Stimulated activated naive CD8-positive, alpha-beta T cell treated with anti-CD3 and anti-CD28 coated beads, Interleukin-15, amount 100 ng/mL, for 72 hours (primary cell): ENCODE measurements around the gene PLXND1.

Experiments used
- ATAC-seq: fragments of 150-1000 bp; cut with Tn5 transposase; 2 replicates; pipeline ENCODE4 v1.10.0; 2021; ENCODE audit warnings: mild to moderate bottlenecking, moderate library complexity
- DNase-seq, 2 donors: peaks; one replicate each; pipeline ENCODE4 v3.0.0; 2021 to 2022
- H3K27ac Mint-ChIP-seq, 2 donors: one replicate each; pipeline ENCODE4 v1.8.0; 2022; ENCODE audit warnings: mild to moderate bottlenecking in 2 of 2, mixed read lengths in 2 of 2, moderate library complexity in 2 of 2
- H3K27me3 Mint-ChIP-seq: one replicate; pipeline ENCODE4 v1.8.0; 2022; ENCODE audit warnings: mixed read lengths
- H3K4me1 Mint-ChIP-seq: one replicate; pipeline ENCODE4 v1.8.0; 2022; ENCODE audit warnings: mild to moderate bottlenecking, mixed read lengths
- H3K4me3 Mint-ChIP-seq, 2 donors: one replicate each; pipeline ENCODE4 v1.8.0; 2022; ENCODE audit warnings: mild to moderate bottlenecking in 2 of 2, mixed read lengths in 2 of 2, moderate library complexity in 1 of 2
- H3K9me3 Mint-ChIP-seq, 2 donors: one replicate each; pipeline ENCODE4 v1.8.0; 2022; ENCODE audit warnings: mixed read lengths in 2 of 2

PLXND1 gene

GRCh38 chr3:129590215-129590614, 16.3 kb downstream of the PLXND1 start:
- H3K4me3 Mint-ChIP-seq = no peak overlapping the region
- no peak for ATAC-seq
- peaks cover 32% of the 10 kb centered on the region for H3K27me3 Mint-ChIP-seq
- peaks cover 30% of the 10 kb centered on the region for H3K4me1 Mint-ChIP-seq
- H3K9me3 Mint-ChIP-seq = no peaks in the 10 kb centered on the region
- no peak for DNase-seq
- H3K27ac Mint-ChIP-seq = no peak overlapping the region

GRCh38 chr3:129587566-129588210, 18.8 kb downstream of the PLXND1 start:
- no peak for DNase-seq
- H3K27ac Mint-ChIP-seq = no peak overlapping the region

GRCh38 chr3:129586746-129587430, 19.6 kb downstream of the PLXND1 start:
- peaks cover 4% of the 10 kb centered on the region for H3K27me3 Mint-ChIP-seq
- no peaks in the 10 kb centered on the region for H3K9me3 Mint-ChIP-seq
- peaks cover 1% of the 10 kb centered on the region for H3K4me1 Mint-ChIP-seq
- ATAC-seq (no peak), DNase-seq (no peak)
- no peak overlapping the region for H3K4me3 Mint-ChIP-seq
- H3K27ac Mint-ChIP-seq = no peak overlapping the region

More at GRCh38 chr3:129587566-129588210, 18.8 kb downstream of the PLXND1 start:
- H3K4me3 Mint-ChIP-seq = no peak overlapping the region
- H3K27me3 Mint-ChIP-seq = peaks cover 8% of the 10 kb centered on the region
- ATAC-seq = no peak
- H3K4me1 Mint-ChIP-seq = peaks cover 6% of the 10 kb centered on the region
- no peaks in the 10 kb centered on the region for H3K9me3 Mint-ChIP-seq

GRCh38 chr3:129585949-129586657, 20.4 kb downstream of the PLXND1 start:
- Mint-ChIP-seq H3K9me3 (no peaks in the 10 kb centered on the region), H3K27ac (no peak overlapping the region)

GRCh38 chr3:129584631-129585030, 21.8 kb downstream of the PLXND1 start:
- Mint-ChIP-seq H3K4me3 (no peak overlapping the region), H3K27ac (no peak overlapping the region)

More at GRCh38 chr3:129585949-129586657, 20.4 kb downstream of the PLXND1 start:
- H3K4me1 Mint-ChIP-seq = no peaks in the 10 kb centered on the region
- DNase-seq = no peak
- H3K4me3 Mint-ChIP-seq = no peak overlapping the region
- H3K27me3 Mint-ChIP-seq = no peaks in the 10 kb centered on the region
- ATAC-seq = peak; percentile 11

GRCh38 chr3:129583289-129583688, 23.2 kb downstream of the PLXND1 start:
- no peak overlapping the region for H3K27ac Mint-ChIP-seq
- no peaks in the 10 kb centered on the region for H3K27me3 Mint-ChIP-seq
- no peak overlapping the region for H3K4me3 Mint-ChIP-seq

More at GRCh38 chr3:129584631-129585030, 21.8 kb downstream of the PLXND1 start:
- no peaks in the 10 kb centered on the region for H3K4me1 Mint-ChIP-seq
- H3K27me3 Mint-ChIP-seq = no peaks in the 10 kb centered on the region
- ATAC-seq (no peak), DNase-seq (no peak)
- H3K9me3 Mint-ChIP-seq = no peaks in the 10 kb centered on the region

GRCh38 chr3:129582799-129583198, 23.7 kb downstream of the PLXND1 start:
- H3K27me3 Mint-ChIP-seq = no peaks in the 10 kb centered on the region
- H3K27ac Mint-ChIP-seq = no peak overlapping the region
- ATAC-seq = no peak
- H3K9me3 Mint-ChIP-seq = no peaks in the 10 kb centered on the region
- DNase-seq = no peak
- H3K4me3 Mint-ChIP-seq = no peak overlapping the region
- peaks cover 11% of the 10 kb centered on the region for H3K4me1 Mint-ChIP-seq

More at GRCh38 chr3:129583289-129583688, 23.2 kb downstream of the PLXND1 start:
- DNase-seq = no peak
- Mint-ChIP-seq H3K4me1 (peaks cover 6% of the 10 kb centered on the region), H3K9me3 (no peaks in the 10 kb centered on the region)
- no peak for ATAC-seq

GRCh38 chr3:129581623-129582022, 24.9 kb downstream of the PLXND1 start:
- ATAC-seq (no peak), DNase-seq (no peak)
- Mint-ChIP-seq H3K4me3 (no peak overlapping the region), H3K27me3 (no peaks in the 10 kb centered on the region), H3K9me3 (no peaks in the 10 kb centered on the region), H3K4me1 (peaks cover 22% of the 10 kb centered on the region), H3K27ac (no peak overlapping the region)

- peaks cover 38% of the 10 kb centered on the region for H3K4me1 Mint-ChIP-seq
- no peaks in the 10 kb centered on the region for H3K27me3 Mint-ChIP-seq
- DNase-seq (no peak), ATAC-seq (no peak)
- H3K9me3 Mint-ChIP-seq = no peaks in the 10 kb centered on the region
- no peak overlapping the region for H3K27ac Mint-ChIP-seq
- no peak overlapping the region for H3K4me3 Mint-ChIP-seq
These were observed 26.5 kb downstream of the PLXND1 start for GRCh38 chr3:129579991-129580390.

- Mint-ChIP-seq H3K27me3 (no peaks in the 10 kb centered on the region), H3K27ac (peak overlapping the region in 1 of 2 donors; percentile 9), H3K9me3 (no peaks in the 10 kb centered on the region), H3K4me3 (peak overlapping the region in 1 of 2 donors; percentile 29), H3K4me1 (peaks cover 38% of the 10 kb centered on the region)
- DNase-seq = no peak
- ATAC-seq = peak; percentile 6
These were observed 28.3 kb downstream of the PLXND1 start for GRCh38 chr3:129577925-129578786.

- DNase-seq = no peak
- Mint-ChIP-seq H3K4me3 (peak overlapping the region in 1 of 2 donors; percentile 8), H3K9me3 (no peaks in the 10 kb centered on the region), H3K4me1 (peaks cover 38% of the 10 kb centered on the region), H3K27me3 (no peaks in the 10 kb centered on the region), H3K27ac (no peak overlapping the region)
- no peak for ATAC-seq
These were observed 29.1 kb downstream of the PLXND1 start for GRCh38 chr3:129577366-129577765.

- ATAC-seq (peak; percentile 61), DNase-seq (peak; percentile 27 to 55)
- H3K9me3 Mint-ChIP-seq = no peaks in the 10 kb centered on the region
- H3K4me3 Mint-ChIP-seq = peak overlapping the region in 1 of 2 donors; percentile 18
- peak overlapping the region; percentile 80 to 84 for H3K27ac Mint-ChIP-seq
- no peaks in the 10 kb centered on the region for H3K27me3 Mint-ChIP-seq
- peaks cover 38% of the 10 kb centered on the region for H3K4me1 Mint-ChIP-seq
These were observed 29.7 kb downstream of the PLXND1 start for GRCh38 chr3:129576514-129577352.

GRCh38 chr3:129575997-129576384, 30.5 kb downstream of the PLXND1 start:
- peaks cover 38% of the 10 kb centered on the region for H3K4me1 Mint-ChIP-seq
- no peak overlapping the region for H3K27ac Mint-ChIP-seq
- H3K4me3 Mint-ChIP-seq = no peak overlapping the region
- no peaks in the 10 kb centered on the region for H3K9me3 Mint-ChIP-seq
- no peak for DNase-seq
- ATAC-seq = no peak
- H3K27me3 Mint-ChIP-seq = no peaks in the 10 kb centered on the region

GRCh38 chr3:129575233-129575996, 31.1 kb downstream of the PLXND1 start:
- no peak for ATAC-seq
- no peak for DNase-seq
- H3K4me1 Mint-ChIP-seq = peaks cover 38% of the 10 kb centered on the region
- H3K9me3 Mint-ChIP-seq = no peaks in the 10 kb centered on the region
- H3K4me3 Mint-ChIP-seq = no peak overlapping the region
- no peaks in the 10 kb centered on the region for H3K27me3 Mint-ChIP-seq
- peak overlapping the region in 1 of 2 donors; percentile 22 for H3K27ac Mint-ChIP-seq
